NB4 (cell line): Measurements from ENCODE around the gene DLG2.

Experiments used
- CTCF ChIP-seq: IDR thresholded peaks from one replicate; pipeline ENCODE4 v1.5.1; 2012; ENCODE audit warnings: low read depth, low read length
- POLR2A ChIP-seq: IDR thresholded peaks from 2 replicates; pipeline ENCODE4 v1.6.1; 2011; ENCODE audit warnings: mild to moderate bottlenecking; ENCODE audit not compliant: insufficient read length; ENCODE audit errors: extremely low read depth

- TF ChIP-seq POLR2A (no peak), CTCF (no peak)
These were observed 1591.5 kb downstream of the DLG2 start for GRCh38 chr11:84035645-84036044.
